ENCODE results near the gene TUB.

Gene TUB

DNA sequence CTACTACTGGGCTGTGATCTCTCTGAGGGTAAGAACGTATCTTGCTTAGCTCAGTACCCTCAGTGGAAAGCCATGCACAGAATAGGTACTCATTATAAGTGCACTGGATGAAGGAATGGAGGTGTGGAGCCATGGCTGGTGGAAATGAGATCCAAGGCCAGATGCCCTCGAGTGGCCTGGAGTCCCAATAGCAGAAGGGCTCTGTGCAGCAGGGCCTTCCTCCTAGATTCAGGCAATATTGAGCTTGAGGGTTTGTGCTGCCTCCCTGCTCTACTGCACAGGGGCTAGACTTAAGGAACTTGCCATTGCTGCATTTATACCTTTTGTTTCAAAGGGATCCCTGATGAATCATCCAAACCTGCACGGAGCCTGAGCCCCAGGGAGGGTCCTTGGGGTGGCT lies 33.6 kb upstream of the TUB start:
- no peak for DNase-seq

DNA sequence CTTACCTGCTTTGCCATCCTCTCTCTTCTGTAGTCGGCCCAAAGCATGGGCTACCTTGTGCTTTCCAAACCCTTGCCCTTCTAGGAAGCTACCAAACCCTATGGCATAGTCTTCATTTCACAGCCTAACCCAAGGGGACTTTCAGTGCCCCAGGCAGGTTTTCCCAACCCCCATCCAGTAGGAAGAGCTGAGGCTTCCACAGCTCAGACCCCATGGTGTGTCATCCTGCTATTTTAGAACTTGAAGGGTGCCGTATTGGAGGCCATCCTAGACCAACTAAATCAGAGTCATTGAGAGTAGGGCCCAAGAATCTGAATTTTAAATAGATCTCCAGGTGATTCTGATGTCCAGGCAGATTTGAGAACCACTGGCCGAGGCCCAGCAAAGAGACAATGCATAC lies 31.9 kb upstream of the TUB start:
- no peak for DNase-seq

DNA sequence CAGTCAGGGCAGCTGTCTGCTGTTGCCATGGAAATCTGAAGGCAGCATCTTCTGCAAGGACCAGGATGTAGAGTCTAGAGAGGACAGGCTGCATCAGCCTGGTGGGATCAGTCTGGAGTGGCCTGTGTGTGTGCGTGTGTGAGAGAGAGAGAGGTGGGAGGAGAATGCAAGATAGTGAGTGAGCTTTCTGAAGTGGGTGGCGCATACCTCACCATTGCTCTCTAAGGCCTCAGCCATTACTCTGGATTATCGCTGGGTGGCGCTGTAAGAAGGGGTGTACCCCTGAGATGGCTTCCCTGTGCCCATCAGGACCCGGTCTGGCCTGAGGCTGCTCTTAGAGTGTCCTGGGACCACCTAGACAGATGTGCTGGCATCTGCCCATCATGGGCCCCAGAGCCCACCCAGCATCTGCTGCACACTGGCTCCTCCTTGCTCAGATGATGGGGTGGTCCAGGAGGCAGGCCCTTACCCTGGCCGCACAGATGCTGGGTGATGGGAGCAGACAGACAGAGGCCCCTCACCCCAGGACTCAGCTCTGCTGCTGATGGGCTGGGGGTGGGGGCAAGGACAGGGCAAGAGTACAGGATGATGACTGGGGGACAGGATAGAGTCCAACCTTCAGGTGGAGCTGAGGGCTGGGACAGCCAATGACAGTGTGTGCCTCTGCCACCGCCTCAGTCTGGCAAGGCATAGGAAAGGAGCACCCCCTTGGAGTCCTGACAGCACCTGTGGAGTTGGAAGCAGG lies 25.7 kb upstream of the TUB start:
- no peak for DNase-seq

DNA sequence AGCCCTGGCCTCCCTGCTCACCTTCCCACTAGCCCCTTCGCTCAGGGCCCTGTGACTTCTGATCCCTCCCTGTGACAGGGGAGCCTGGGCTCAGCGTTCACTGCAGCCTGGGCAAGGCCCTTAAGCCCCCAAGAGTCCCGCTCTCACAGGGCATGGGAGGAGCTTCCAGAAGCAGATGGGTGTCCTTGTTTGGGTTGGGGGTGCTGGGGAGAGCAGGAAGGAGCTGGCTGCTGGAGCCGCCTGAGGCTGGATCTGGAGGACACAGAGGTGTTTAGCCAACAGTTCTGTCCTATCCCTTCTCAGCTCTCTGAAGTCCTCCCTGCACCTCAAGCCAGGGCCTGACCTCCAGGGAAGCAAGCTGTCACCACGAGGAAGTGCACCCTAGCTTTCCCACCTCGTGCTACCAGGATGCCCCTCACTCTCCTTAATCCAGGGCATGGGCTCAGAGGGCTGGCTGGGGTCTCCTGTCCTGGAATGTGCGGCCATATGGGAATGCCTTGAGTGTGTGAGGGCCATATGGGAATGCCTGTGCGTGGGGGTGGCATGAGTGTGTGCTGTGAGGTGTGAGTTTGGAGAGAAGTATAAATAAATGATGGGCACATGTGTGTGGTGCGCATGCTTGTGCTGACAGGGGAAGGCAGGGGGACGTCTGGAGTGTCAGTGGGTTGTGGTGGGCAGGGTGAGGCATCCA lies 25.0 kb upstream of the TUB start:
- DNase-seq: no peak

DNA sequence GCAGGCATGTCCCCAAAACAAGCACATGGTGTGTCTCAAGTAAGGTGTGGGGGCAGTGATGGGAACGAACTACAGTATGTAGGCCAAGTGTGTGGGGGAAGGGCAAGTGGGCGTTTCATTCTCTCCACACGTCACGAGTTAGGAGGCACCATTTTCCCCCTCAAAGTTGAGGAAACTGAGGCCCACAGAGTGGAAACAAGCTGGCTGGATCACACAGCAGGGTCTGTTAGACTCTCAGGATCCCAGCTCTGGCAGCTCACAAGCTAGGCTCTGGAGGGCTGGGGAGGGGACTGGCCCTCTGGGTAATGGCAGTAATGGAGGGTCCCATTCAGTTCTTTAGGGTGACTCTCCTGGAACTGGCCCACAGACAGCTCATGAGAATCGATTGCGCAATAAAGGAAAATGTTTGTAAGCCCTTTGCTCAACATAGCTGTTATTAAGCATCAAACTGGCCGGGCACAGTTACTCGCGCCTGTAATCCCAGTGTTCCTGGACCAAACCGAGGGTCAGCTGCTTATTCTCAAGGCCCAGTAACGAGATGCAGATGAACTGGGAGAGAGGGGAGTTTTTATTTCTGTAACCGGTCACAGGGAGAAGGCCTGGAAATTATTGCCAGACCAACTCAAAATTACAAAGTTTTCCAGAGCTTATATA lies 24.1 kb upstream of the TUB start:
- DNase-seq: no peak

DNA sequence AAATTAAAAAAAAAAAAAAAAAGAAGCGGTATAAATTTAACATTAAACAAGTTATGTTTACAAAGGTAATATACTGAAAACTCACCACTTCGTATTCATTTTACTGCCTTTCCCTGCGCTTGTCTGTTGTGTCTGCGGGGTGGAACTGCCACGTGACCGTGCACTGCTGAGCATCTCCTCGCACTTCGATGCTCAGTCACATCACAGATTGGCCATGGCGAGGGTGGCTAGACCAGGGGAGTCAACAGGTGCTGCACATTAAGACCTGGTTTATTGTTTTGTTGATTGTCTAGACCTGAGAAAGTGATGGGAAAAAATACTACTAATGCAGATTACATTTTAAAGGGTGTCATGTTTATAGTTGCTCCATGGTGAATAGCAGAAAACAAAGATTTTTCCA lies 22.8 kb upstream of the TUB start:
- no peak for DNase-seq

DNA sequence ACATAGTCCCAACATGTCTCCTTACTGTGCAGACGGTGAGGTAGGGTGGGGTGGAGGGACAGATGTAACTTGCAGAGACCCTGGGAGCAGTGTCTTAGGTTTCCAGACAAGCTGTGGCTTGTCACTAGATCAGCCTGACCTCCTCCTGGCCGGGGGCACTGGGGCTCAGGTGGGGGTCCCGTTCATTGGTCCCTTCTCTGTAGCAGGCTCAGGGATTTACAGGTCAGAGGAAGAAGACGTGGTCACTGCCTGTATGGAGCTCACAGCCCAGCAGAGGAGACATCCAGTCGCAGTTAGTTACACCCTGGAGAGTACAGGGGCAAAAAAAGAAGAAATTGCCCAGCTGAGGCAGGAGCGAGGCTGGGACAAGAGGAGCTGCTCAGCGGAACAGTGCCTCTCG lies 22.0 kb upstream of the TUB start:
- DNase-seq: no peak

DNA sequence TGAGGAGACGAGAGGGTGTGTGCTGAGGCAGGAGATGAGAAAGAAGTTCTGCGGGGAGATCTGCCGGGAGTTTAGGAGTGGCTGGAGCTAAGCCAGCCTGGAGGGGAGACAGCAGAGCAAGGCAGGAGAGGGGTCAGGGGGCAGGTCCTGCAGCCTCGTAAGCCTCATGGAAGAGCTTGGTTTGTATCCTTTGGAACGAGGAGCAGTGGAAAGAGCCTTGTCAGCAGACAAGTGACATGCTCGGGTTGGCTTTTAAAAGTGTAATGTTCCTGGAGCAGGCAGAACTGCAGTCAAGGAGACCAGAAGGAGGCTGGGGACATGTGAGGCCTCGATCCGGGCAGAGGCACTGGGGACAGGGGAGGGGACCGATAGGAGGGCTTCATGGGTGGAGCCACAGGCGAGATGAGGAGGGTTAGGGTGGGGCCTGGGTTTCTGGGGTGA lies 21.4 kb upstream of the TUB start:
- no peak for DNase-seq

DNA sequence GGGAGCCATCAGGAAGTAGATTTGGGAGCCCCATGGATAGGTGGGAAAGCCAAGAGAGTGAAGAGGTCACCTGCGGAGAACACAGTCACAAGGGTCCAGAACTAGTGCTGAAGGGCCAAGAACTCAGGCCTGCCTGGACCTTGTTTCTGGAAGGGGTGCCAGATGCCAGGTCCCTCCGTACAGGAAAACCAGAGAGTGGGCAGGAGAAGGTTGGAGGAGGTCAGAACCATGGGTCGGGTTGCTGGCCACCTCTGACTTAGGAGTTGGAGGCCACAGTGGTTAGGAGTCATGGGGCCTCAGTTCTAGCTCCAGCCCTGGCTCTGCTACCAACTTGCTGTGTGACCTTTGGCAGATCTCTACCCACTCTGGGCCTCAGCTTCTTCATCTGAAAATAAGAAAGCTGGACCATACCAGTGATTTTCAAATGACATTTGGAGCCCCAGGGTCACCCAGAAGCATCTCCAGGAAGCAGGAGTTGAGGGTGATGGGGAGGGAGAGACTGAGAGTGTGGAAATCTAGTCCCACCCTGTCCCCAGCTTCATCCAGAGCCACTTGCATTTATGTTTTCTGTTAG lies 20.8 kb upstream of the TUB start:
- DNase-seq: no peak

DNA sequence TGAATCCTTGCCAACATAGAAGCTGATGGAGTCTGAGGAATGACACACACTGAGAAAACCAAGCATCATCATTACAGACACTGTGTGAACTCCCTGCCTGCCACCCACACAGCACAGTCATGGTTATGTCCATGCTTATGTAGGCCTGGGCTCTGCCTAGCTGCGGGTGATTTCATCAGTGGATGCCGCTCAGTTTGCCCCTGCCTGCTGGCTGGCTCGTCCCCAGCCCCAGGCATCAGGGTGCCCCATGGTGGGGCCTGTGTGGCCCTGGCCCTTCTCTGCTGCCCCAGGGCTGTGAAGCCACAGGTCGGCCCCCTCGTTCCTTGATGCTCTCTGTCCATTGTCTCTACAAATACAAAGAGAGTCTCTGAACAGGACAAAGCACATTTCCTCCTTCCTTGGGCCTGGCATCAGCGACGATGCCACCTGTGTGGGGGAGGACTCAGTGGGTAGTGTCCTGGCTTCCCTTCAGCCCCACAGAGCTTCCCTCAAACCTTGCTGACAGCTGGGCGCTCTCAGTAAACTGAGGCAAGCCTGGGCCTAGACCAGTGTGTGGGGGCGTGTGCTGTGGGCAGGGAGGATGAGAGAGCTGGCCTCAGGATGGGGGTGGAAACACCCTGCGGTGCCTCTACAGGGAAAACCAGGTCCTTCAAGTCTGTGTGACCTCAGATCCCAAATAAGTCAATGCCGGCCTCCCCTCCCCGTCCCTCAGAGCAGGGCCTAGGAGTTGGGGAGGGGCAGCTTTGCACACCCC lies 20.0 kb upstream of the TUB start:
- DNase-seq: no peak

DNA sequence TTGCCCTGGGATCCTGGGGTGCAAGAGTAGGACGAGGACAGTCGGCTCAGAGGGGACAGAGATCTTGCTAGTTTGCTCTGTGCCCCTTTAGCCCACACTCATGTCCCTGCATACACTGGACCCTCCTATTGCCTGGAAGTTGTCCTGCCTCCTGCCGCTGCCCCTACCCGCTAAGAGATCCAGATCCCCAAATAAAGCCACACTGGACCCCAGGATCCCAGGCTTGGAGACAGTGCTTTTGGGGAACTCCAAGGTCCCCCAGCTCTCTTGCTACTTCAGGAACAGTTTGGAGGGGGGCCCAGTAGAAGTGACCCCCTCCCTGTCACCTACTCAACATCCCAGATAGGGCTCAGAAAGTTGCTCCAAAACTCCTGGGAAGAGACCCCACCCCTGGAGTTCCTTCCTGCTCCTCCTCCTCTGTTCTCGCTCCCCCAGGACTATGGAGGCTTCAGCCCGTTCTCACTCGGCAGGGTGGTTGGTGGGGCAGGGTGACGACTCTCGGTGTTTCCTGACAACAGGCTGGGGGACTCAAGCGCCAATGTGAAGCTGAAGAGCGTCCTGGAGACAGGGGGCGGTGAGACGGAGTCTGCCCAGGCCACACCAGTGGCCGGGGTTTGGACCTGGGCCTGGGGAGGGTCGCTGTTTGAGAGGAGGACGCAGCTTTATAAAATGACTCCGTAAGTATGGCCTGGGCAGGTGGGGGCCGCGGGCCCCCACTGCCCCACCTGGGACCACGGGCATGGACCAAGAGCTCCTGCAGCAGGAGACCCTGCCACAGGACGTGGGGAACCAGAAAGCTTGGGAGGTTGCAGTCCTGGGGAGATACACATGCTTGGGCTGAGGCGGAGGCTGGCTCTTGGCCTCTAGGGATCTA lies 19.2 kb upstream of the TUB start:
- no peak for DNase-seq

DNA sequence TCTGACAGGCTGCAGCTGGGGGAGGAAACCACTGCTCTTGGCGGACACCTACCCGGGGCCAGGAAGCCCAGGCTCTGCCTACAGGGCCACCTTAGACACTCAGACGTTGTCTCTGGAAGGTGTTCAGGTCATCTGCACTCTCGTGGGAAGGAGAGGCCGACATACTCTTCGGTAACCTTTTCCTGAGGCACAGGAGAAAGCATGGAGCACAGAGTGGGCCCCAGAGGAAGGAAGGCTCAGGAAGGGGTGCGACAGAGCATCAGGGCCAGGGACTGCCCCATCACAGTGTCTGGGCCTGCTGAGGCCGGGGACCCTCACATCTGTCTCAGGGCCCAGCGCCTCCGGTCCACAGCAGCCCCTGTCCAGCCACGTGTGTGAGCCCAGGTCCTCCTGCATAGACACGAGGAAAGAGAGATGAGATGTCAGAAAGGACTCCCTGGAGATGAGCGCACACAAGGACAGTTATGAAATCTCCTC lies 18.2 kb upstream of the TUB start:
- no peak for DNase-seq

DNA sequence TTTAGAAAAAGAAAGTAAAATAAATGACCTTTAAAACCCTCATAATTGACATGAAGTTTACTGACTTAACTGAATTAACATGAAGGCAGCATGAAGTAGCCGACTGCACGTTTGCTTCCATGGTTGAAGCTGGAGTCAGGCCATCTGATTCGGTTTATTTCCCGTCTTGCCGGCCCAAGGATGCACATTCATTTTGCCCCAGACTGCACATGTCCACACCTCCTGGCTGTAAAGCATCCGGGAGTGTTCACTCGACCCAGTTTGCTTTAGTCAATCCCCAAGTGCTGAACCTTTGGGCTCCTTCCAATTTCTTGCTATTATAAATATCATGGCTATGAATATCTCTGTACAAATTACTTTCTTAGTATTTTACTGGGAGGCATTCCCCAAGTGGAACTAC lies 17.7 kb upstream of the TUB start:
- no peak for DNase-seq

DNA sequence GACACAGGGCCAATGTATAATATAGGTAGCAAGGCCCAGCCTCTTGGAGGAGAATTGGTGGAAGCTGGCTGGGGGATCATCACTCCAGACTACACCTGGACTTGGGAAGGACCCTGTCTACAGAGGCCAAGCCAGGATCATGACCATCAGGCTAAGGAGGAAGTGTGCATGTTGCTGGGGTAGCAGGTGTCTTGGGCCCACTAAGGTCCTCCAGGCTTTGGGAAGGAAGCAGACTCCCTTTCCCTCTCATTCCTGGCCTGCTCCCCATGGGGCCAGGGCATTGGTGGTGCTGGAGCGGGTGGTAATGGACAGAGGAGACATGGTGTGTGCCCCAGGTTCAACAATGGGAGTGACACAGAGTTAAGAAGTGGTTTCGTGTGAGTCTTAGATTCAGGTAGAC lies 16.0 kb upstream of the TUB start:
- no peak for DNase-seq

DNA sequence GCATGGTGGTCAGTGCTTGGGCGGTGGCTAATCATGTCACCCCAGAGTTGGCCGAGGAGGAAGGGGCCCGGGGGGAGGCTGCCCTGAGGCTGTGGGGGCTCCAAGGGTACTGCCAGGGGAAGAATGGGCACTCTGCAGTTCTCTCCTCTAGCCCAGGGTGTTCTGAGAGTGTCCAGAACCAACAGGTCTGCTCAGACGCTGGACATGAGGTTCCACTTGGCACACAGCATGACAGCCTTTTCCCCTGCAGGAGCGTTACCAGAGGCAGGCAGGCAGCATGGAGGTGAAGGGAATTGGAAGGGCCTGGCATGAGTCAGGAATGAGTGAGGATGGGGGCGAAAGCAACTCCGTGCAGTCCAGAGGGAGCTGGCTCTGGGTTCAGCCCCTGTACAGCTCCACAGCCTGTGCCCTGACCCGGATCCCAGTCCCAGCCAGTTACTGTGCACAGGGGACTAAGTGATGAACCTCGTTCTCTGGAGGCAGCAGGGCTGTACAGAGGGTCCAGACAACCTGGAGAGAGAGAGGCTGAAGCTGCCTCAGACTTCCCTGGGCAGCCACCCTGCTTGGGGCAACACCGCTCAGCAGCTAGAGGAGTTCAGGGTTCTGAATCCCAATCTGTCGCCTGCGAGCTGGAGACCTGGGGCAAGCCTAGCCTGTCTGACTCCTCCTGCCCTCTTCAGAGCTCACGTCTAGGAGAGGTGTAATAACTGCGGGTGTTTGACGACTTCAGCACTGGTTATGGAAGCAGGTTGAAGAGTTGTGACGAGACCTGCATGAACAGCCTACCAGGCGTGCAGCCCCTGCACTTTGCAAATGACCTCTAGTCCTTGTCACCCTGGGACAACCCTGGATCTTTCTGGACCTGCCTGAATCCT lies 14.7 kb upstream of the TUB start:
- no peak for DNase-seq

DNA sequence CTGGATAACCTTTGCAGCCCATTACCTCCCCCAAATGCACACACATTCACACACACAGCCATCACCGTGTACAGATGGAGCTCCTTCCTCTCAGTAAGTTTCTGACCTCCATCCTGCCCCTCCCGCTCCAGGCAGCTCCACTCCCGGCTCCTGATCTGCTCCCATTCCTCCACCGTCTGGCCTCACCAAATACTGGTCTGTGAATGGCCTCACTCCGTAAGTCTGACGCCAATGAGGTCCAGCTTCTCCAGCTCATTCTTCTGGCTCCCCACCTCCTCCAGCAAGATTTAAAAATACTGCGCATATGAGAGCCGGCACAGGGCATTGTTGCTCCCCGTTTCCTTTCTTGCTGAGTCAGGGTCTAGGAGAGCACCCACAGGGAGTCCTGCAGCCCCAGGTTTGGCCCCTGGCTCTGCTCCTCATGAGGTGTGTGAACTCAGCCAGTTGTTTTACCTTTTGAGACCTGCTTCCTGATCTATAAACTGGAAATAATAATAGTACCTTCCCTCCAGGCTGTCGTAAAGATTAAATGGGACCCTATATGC lies 14.0 kb upstream of the TUB start:
- no peak for DNase-seq

DNA sequence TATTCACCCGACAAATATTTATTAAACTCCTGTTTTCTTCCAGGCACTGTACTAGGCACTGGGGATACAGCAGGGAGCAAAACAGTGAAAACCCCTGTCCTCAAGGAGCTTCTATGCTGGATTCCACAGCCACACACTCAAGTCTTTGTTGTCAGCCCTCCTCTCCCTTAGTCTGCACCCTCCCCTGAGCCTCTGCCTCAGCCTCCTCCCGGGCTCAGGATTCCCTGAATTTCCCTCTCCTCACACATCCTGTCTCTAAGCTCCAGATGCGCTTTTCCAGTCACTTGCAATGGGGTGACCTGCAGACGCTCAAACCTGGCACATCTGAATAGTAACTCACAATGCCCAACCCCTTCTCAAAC lies 13.5 kb upstream of the TUB start:
- no peak for DNase-seq

DNA sequence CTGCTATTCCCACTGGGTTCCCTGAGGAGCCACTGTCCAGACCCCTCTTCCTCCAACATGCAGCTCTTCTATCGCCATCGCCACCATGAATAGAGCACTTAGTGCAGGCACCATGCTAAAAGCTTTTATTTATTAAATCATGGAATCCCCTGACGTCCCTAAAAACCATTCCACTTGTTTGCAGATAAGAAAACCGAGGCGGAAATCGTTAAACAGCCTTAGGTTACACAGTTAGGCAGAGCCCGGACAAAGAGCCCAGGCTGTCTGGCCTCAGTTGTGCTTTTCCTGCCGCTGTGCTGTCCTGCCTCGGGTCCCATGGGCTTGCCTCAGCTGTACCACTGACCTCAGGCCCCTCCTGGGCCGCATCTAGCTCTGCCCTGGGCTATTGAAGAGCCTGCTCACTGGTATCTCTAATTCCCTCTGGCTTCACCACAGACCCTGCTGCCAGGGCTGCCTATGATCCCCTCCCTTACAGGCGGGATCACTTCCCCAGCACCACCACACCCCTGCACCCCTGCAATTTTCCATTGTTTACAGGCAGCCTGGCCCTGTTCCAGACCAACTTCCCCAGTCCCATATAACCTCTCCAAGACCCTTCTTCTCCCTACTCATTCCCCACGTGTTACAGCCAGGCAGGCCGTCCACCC lies 13.0 kb upstream of the TUB start:
- DNase-seq: no peak

DNA sequence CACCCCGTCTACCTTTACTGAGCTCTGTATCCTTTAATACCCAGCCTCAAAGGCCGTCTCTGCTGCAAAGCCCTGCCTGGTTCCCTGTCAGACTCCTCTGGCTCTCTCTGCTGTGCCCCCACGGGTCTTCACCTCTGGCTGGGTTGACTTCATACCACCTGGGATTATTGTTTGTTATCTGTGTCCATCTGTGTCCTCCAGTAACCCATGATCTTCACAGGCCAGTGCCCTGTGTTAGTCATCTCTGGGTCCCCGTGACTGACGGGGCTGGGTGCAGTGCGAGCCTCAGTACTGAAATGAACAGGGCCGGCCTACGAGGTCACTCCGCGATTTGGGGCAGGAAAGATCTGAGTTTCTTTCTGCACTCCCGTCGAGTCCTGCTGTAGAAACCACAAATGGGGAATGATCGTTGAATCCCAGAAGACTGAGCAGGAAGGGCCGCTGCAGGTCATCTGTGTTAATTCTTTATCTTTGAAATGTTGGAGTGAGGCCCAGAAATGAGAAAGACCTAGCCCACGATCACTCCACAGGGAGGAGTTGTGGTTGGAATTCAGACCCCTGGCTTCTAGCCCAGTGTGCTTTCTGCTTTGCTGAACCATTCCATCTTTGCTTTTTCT lies 12.3 kb upstream of the TUB start:
- no peak for DNase-seq

DNA sequence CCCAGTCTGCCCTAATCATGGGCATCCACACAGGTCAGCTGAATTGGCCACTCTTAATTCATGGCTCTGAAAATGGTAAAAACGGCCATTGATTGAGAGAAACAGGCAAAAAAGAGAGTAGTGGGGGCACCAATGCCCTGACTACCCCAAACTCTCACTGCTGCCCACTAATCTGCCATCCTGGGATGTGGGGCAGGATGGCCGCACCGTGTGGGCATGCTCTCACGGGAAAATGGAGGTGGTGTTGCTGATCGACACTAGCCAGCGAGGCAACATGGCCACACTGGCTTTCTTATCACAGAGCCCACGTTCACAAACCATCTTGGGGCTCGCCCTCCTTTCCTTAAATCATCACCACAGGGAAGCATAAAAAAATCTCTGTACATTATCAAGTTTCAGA lies 11.2 kb upstream of the TUB start:
- no peak for DNase-seq
